Mesodermal cell (in vitro differentiated cells): ENCODE measurements around the gene FBXL7.

Experiments used
- H3K27ac ChIP-seq: 2 replicates; pipeline ENCODE4 v1.7.0; 2013; ENCODE audit warnings: mild to moderate bottlenecking, low read depth, low read length, moderate library complexity; ENCODE audit not compliant: severe bottlenecking
- H3K36me3 ChIP-seq: 2 replicates; pipeline ENCODE4 v1.7.1; 2013; ENCODE audit warnings: mild to moderate bottlenecking, low read length, moderate library complexity; ENCODE audit not compliant: control insufficient read depth, insufficient read depth
- H3K4me1 ChIP-seq: one replicate; pipeline ENCODE4 v1.7.1; 2013; ENCODE audit warnings: mild to moderate bottlenecking, low read length; ENCODE audit not compliant: insufficient read depth, control insufficient read depth, poor library complexity, severe bottlenecking
- H3K4me3 ChIP-seq: 2 replicates; pipeline ENCODE4 v1.7.0; 2013; ENCODE audit warnings: low read length, control low read depth, mild to moderate bottlenecking; ENCODE audit not compliant: insufficient read depth, poor library complexity, severe bottlenecking; ENCODE audit errors: extremely low read depth
- H3K9me3 ChIP-seq: 2 replicates; pipeline ENCODE4 v1.7.1; 2013; ENCODE audit warnings: mild to moderate bottlenecking, low read length, moderate library complexity; ENCODE audit not compliant: control insufficient read depth
- WGBS, 2 experiments: methylation state at CpG; one replicate each; pipeline ENCODE4 v1.1.5; 2013; ENCODE audit warnings: missing lambda C conversion rate in 2 of 2; ENCODE audit not compliant: insufficient coverage in 2 of 2; 5-methylcytosine and 5-hydroxymethylcytosine counted together

FBXL7 gene

DNA sequence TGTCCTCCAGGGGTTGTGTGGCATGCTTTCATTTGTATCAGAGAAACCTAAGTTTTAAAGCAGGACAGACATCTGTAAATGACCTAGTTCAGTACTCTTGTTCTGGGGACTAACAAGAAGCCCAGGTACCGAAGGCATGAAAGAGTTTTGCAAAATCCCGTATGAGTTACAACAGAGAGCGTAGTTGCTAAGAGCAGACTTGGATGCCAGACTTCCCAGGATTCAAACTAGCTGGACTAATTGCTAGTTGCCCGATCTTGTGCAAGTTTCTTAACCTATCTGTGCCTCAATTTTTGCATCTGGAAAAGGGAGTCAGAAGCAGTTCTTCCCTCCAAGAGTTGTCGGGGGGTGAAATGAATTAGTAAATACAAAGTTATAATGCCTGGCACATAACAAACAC, 20.9 kb downstream of the FBXL7 start:
- H3K36me3 ChIP-seq: peaks cover 12% of the 10 kb centered on the region
- WGBS, 2 experiments: 93 to 94% methylated on average over 3 to 4 of the region's 5 CpGs
- no peak overlapping the region for H3K27ac ChIP-seq
- no peak overlapping the region for H3K4me3 ChIP-seq
- H3K9me3 ChIP-seq: no peaks in the 10 kb centered on the region
- H3K4me1 ChIP-seq: peaks cover 7% of the 10 kb centered on the region

GRCh38 chr5:15521381-15522186, 21.6 kb downstream of the FBXL7 start:
- no peaks in the 10 kb centered on the region for H3K9me3 ChIP-seq
- H3K36me3 ChIP-seq: peaks cover 12% of the 10 kb centered on the region
- no peak overlapping the region for H3K27ac ChIP-seq
- 62 to 81% methylated on average over 3 to 4 of the region's 8 CpGs for WGBS, 2 experiments
- peaks cover 7% of the 10 kb centered on the region for H3K4me1 ChIP-seq
- H3K4me3 ChIP-seq: no peak overlapping the region

- Histone ChIP-seq H3K9me3 (no peaks in the 10 kb centered on the region), H3K4me3 (no peak overlapping the region), H3K36me3 (peaks cover 12% of the 10 kb centered on the region), H3K4me1 (peaks cover 7% of the 10 kb centered on the region), H3K27ac (no peak overlapping the region)
- 80 to 87% methylated on average over 2 to 3 of the region's 3 CpGs for WGBS, 2 experiments
Observed at GRCh38 chr5:15522187-15522520, 22.2 kb downstream of the FBXL7 start.

GRCh38 chr5:15524712-15525111, 24.7 kb downstream of the FBXL7 start:
- H3K36me3 ChIP-seq: peaks cover 11% of the 10 kb centered on the region
- H3K27ac ChIP-seq: no peak overlapping the region
- WGBS, 2 experiments: 92 to 100% methylated on average over 1 to 2 of the region's 2 CpGs

GRCh38 chr5:15525703-15526275, 25.8 kb downstream of the FBXL7 start:
- peaks cover 13% of the 10 kb centered on the region for H3K36me3 ChIP-seq
- H3K4me3 ChIP-seq: no peak overlapping the region
- no peak overlapping the region for H3K27ac ChIP-seq
- no peaks in the 10 kb centered on the region for H3K9me3 ChIP-seq
- 93 to 100% methylated on average over 2 of the region's 3 CpGs for WGBS, 2 experiments
- H3K4me1 ChIP-seq: peaks cover 7% of the 10 kb centered on the region

More at GRCh38 chr5:15524712-15525111, 24.7 kb downstream of the FBXL7 start:
- Histone ChIP-seq H3K4me1 (peaks cover 7% of the 10 kb centered on the region), H3K9me3 (no peaks in the 10 kb centered on the region), H3K4me3 (no peak overlapping the region)

- Histone ChIP-seq H3K9me3 (no peaks in the 10 kb centered on the region), H3K27ac (no peak overlapping the region), H3K36me3 (peaks cover 13% of the 10 kb centered on the region), H3K4me3 (no peak overlapping the region), H3K4me1 (peaks cover 5% of the 10 kb centered on the region)
- WGBS, 2 experiments: 100% methylated on average over 2 of the region's 3 CpGs; no CpG with 5 or more reads in 1 of the 2 experiments
Observed at GRCh38 chr5:15526413-15526812, 26.4 kb downstream of the FBXL7 start.

DNA sequence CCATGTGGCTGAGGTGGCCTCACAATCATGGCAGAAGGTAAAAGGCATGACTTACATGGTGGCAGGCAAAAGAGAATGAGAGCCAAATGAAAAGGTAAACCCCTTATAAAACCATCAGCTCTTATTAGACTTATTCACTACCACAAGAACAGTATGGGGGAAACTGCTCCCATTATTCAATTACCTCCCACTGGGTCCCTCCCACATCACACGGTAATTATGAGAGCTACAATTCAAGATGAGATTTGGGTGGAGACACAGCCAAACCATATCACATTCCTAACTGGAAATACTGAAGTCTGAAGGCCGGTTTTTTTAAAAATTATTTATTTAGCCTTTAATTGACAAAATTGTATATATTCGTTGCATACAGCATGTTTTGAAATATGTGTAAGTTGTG, 28.5 kb downstream of the FBXL7 start:
- no peak overlapping the region for H3K27ac ChIP-seq
- whole genome bisulfite sequencing, 2 experiments: 80 to 100% methylated on average over 1 of the region's 3 CpGs
- peaks cover 13% of the 10 kb centered on the region for H3K36me3 ChIP-seq
- no peaks in the 10 kb centered on the region for H3K4me1 ChIP-seq
- no peak overlapping the region for H3K4me3 ChIP-seq
- H3K9me3 ChIP-seq: no peaks in the 10 kb centered on the region

- H3K4me3 ChIP-seq: no peak overlapping the region
- WGBS, 2 experiments: 92 to 100% methylated on average over 2 to 3 of the region's 5 CpGs
- no peaks in the 10 kb centered on the region for H3K9me3 ChIP-seq
- H3K4me1 ChIP-seq: no peaks in the 10 kb centered on the region
- no peak overlapping the region for H3K27ac ChIP-seq
- peaks cover 13% of the 10 kb centered on the region for H3K36me3 ChIP-seq
Observed at GRCh38 chr5:15529013-15529412, 29.0 kb downstream of the FBXL7 start.

DNA sequence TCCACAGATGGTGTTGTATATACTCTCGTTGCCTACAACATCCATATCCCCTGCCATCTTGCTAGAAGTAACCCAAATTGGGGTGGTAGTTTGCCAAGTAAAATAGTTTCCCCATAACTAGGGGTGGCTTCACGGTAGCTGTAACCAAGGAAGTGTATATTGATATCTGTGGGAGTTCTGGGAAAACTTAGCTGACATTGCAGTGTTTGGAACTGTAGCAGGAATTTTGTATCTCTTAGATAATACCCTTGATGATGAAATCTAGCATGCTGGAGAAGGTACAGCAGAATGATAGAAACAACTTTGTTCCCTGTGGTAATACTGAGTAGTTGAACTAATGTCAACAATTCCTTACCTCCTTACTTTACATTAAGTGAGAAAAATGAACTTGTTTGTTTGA, 29.8 kb downstream of the FBXL7 start:
- H3K27ac ChIP-seq: no peak overlapping the region
- H3K4me3 ChIP-seq: no peak overlapping the region
- no peaks in the 10 kb centered on the region for H3K4me1 ChIP-seq
- peaks cover 12% of the 10 kb centered on the region for H3K36me3 ChIP-seq
- peaks cover 2% of the 10 kb centered on the region for H3K9me3 ChIP-seq
- 100% methylated on average over 1 of the region's 2 CpGs; no CpG with 5 or more reads in 1 of the 2 experiments for WGBS, 2 experiments

DNA sequence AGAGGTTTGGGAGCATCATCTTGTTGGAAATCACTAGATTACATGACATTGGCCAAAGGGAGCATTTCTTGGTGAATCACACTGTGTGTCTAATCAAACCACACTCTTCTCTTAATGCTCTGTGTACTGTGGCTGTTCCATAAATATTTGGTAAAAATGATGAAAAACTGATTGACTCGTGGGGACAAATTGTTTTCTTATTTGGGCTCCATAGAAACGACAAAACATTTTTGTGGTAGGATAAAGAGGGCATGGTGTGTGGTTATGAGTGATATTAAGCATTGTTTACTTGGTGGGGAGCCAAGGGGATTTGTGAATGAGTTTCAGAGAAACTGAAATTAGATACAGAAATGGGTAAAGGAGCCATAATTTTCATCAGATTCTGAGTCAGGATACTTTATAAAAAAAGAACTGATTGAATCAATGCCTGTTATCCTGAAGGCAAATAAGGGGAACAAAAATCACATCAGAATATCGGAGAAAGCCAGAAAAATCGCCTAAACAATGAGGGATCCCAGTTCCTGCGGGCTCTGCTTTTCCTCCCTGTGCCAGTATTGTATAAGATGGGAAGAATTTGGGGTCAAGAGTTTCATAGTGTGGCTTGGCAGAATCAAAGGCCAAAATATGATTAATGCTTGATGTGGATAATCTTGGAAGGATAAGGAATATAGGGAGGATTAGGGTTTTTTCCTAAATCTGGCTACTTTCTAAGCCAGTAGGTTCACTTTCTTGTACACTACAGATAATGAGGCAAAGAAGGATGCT, 33.3 kb downstream of the FBXL7 start:
- peaks cover 5% of the 10 kb centered on the region for H3K9me3 ChIP-seq
- H3K36me3 ChIP-seq: peaks cover 8% of the 10 kb centered on the region
- no peaks in the 10 kb centered on the region for H3K4me1 ChIP-seq
- 84 to 98% methylated on average over 5 of the region's 5 CpGs for WGBS, 2 experiments
- no peak overlapping the region for H3K27ac ChIP-seq
- H3K4me3 ChIP-seq: no peak overlapping the region
